GM13976 (cell line): ENCODE data around the gene CCL20.

ENCODE experiments used
- DNase-seq: peaks from one replicate; pipeline ENCODE4 v3.0.0; 2012; ENCODE audit warnings: low spot score
- in situ Hi-C: fragments of 300-500 bp; cut with MboI; formaldehyde crosslinking; loops from one replicate; pipeline ENCODE4 v1.12.0; 2022; ENCODE audit warnings: low sequenced_read_pairs, mixed read lengths, inconsistent platforms; ENCODE audit not compliant: unreplicated experiment
- TF ChIP-seq, protein P1 (sequence below): IDR thresholded peaks from 2 replicates; pipeline ENCODE4 v1.5.1; 2012; ENCODE audit warnings: borderline replicate concordance, mild to moderate bottlenecking; ENCODE audit not compliant: insufficient read depth; ENCODE audit errors: extremely low read depth, missing control alignments, control extremely low read depth

The CCL20 gene

DNA sequence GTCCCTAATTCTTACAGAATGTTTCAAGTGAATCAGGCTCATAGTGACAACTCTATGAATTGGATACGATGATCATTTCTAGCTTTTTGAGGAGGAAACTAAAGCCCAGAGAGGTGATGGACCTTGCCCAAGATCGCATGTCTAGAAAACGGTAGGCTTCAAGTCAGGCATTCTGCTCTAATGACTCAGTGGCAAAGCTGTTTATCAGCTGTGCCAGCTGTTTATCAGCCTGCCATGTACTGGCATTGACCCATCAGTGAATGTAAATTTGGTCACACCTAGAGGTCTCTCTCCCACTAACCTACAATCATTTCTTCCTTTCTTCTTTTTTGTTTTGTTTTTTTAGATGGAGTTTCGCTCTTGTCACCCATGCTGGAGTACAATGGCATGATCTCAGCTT lies 51.6 kb downstream of the CCL20 start:
- in situ Hi-C loops, result loop anchor here (10.0 kb wide), 1 partner anchor 200 kb away; the partner anchor contains the start of gene SCYGR5
- TF ChIP-seq, protein P1, sequence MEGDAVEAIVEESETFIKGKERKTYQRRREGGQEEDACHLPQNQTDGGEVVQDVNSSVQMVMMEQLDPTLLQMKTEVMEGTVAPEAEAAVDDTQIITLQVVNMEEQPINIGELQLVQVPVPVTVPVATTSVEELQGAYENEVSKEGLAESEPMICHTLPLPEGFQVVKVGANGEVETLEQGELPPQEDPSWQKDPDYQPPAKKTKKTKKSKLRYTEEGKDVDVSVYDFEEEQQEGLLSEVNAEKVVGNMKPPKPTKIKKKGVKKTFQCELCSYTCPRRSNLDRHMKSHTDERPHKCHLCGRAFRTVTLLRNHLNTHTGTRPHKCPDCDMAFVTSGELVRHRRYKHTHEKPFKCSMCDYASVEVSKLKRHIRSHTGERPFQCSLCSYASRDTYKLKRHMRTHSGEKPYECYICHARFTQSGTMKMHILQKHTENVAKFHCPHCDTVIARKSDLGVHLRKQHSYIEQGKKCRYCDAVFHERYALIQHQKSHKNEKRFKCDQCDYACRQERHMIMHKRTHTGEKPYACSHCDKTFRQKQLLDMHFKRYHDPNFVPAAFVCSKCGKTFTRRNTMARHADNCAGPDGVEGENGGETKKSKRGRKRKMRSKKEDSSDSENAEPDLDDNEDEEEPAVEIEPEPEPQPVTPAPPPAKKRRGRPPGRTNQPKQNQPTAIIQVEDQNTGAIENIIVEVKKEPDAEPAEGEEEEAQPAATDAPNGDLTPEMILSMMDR, result no peak
- no peak for DNase-seq
